ENCODE measurements around the gene KRTAP6-1.

DNA sequence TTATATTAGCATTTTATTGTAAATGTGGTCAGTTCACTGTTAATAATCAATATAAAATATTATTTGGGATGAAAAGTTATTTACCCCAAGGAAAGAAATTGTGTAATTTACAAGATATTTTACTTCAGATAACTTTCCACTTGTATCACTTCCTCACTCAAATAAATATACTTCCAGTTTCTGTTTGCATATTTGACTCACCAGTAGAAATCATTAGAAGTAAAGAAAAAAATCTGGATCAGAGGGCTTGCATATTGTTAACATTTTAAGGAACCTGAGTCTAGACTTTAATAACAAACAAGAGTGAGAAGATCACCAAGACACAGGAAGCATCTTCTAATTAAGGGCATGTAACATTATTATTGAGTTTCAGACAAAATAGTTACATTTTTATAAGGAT is 6.3 kb upstream of the KRTAP6-1 start:
- TF ChIP-seq CTCF (IDR thresholded peaks at IDR 0.05) (no peak), POLR2AphosphoS5 (IDR thresholded peaks at IDR 0.05) (no peak)
